ENCODE measurements around the gene PTPRM.

The PTPRM gene

GRCh38 chr18:7950380-7951136 lies 383.4 kb downstream of the PTPRM start:
- TF ChIP-seq, protein P1, sequence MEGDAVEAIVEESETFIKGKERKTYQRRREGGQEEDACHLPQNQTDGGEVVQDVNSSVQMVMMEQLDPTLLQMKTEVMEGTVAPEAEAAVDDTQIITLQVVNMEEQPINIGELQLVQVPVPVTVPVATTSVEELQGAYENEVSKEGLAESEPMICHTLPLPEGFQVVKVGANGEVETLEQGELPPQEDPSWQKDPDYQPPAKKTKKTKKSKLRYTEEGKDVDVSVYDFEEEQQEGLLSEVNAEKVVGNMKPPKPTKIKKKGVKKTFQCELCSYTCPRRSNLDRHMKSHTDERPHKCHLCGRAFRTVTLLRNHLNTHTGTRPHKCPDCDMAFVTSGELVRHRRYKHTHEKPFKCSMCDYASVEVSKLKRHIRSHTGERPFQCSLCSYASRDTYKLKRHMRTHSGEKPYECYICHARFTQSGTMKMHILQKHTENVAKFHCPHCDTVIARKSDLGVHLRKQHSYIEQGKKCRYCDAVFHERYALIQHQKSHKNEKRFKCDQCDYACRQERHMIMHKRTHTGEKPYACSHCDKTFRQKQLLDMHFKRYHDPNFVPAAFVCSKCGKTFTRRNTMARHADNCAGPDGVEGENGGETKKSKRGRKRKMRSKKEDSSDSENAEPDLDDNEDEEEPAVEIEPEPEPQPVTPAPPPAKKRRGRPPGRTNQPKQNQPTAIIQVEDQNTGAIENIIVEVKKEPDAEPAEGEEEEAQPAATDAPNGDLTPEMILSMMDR (IDR thresholded peaks at IDR 0.05; ENCODE audit: insufficient read depth, low read length, poor library complexity, severe bottlenecking) = no peak
- no peak for TF ChIP-seq EZH2phosphoT487 (conservative IDR thresholded peaks at IDR 0.05; ENCODE audit: low read length)
- Histone ChIP-seq H3K9ac (ENCODE audit: low read length) (no peak overlapping the region), H2AFZ (ENCODE audit: low read depth, low read length, severe bottlenecking) (no peak overlapping the region), H3K27me3 (ENCODE audit: low read length) (no peaks in the 10 kb centered on the region), H3K27ac (ENCODE audit: low read depth, low read length) (no peak overlapping the region), H3F3A (ENCODE audit: insufficient read depth) (no peaks in the 10 kb centered on the region), H3K36me3 (ENCODE audit: low read length) (no peaks in the 10 kb centered on the region), H3K79me2 (ENCODE audit: insufficient read depth, low read length) (no peaks in the 10 kb centered on the region), H4K20me1 (ENCODE audit: low read depth, low read length) (no peaks in the 10 kb centered on the region), H3K9me2 (replicated peaks; ENCODE audit: insufficient read depth, low read length) (no peaks in the 10 kb centered on the region), H3K4me2 (ENCODE audit: low read depth, low read length, poor library complexity, severe bottlenecking) (no peak overlapping the region), H3K4me3 (ENCODE audit: insufficient read depth, low read length, poor library complexity, severe bottlenecking) (no peak overlapping the region), H3K9me3 (ENCODE audit: insufficient read depth, low read length) (no peaks in the 10 kb centered on the region)

GRCh38 chr18:7953095-7953958 lies 386.2 kb downstream of the PTPRM start:
- H3K4me2 ChIP-seq (ENCODE audit: low read depth, low read length, poor library complexity, severe bottlenecking) = no peak overlapping the region
- no peaks in the 10 kb centered on the region for H3K27me3 ChIP-seq (ENCODE audit: low read length)
- no peaks in the 10 kb centered on the region for H4K20me1 ChIP-seq (ENCODE audit: low read depth, low read length)
- H3K27ac ChIP-seq (ENCODE audit: low read depth, low read length) = no peak overlapping the region
- no peak overlapping the region for H3K9ac ChIP-seq (ENCODE audit: low read length)
- H3K9me3 ChIP-seq (ENCODE audit: insufficient read depth, low read length) = no peaks in the 10 kb centered on the region
- H3K4me3 ChIP-seq (ENCODE audit: insufficient read depth, low read length, poor library complexity, severe bottlenecking) = no peak overlapping the region
- H3K36me3 ChIP-seq (ENCODE audit: low read length) = no peaks in the 10 kb centered on the region
- H3F3A ChIP-seq (ENCODE audit: insufficient read depth) = no peaks in the 10 kb centered on the region
- TF ChIP-seq EZH2phosphoT487 (conservative IDR thresholded peaks at IDR 0.05; ENCODE audit: low read length) = no peak
- TF ChIP-seq, protein P1 (IDR thresholded peaks at IDR 0.05; ENCODE audit: insufficient read depth, low read length, poor library complexity, severe bottlenecking) = no peak
- H3K79me2 ChIP-seq (ENCODE audit: insufficient read depth, low read length) = no peaks in the 10 kb centered on the region
- no peaks in the 10 kb centered on the region for H3K9me2 ChIP-seq (replicated peaks; ENCODE audit: insufficient read depth, low read length)
- H2AFZ ChIP-seq (ENCODE audit: low read depth, low read length, severe bottlenecking) = no peak overlapping the region

GRCh38 chr18:7954238-7954637 lies 387.1 kb downstream of the PTPRM start:
- H3K9ac ChIP-seq (ENCODE audit: low read length) = no peak overlapping the region
- TF ChIP-seq EZH2phosphoT487 (conservative IDR thresholded peaks at IDR 0.05; ENCODE audit: low read length) = no peak
- TF ChIP-seq, protein P1 (IDR thresholded peaks at IDR 0.05; ENCODE audit: insufficient read depth, low read length, poor library complexity, severe bottlenecking) = no peak
- H3K9me3 ChIP-seq (ENCODE audit: insufficient read depth, low read length) = no peaks in the 10 kb centered on the region
- no peaks in the 10 kb centered on the region for H3K9me2 ChIP-seq (replicated peaks; ENCODE audit: insufficient read depth, low read length)
- no peaks in the 10 kb centered on the region for H4K20me1 ChIP-seq (ENCODE audit: low read depth, low read length)
- no peak overlapping the region for H3K27ac ChIP-seq (ENCODE audit: low read depth, low read length)
- no peaks in the 10 kb centered on the region for H3K27me3 ChIP-seq (ENCODE audit: low read length)
- no peak overlapping the region for H3K4me3 ChIP-seq (ENCODE audit: insufficient read depth, low read length, poor library complexity, severe bottlenecking)
- H3K4me2 ChIP-seq (ENCODE audit: low read depth, low read length, poor library complexity, severe bottlenecking) = no peak overlapping the region
- no peak overlapping the region for H2AFZ ChIP-seq (ENCODE audit: low read depth, low read length, severe bottlenecking)
- no peaks in the 10 kb centered on the region for H3F3A ChIP-seq (ENCODE audit: insufficient read depth)
- H3K36me3 ChIP-seq (ENCODE audit: low read length) = no peaks in the 10 kb centered on the region
- no peaks in the 10 kb centered on the region for H3K79me2 ChIP-seq (ENCODE audit: insufficient read depth, low read length)

Data from SU-DHL-6 (cell line).